ENCODE results near the gene PI4KB. TPM values are rescaled to one million over a fixed set of nuclear protein-coding genes. Genes with fewer than 3 reads are reported as not detected.

Gene PI4KB
- total and polyA plus RNA-seq, 2 of the 13 experiments (the other 11 are each of a cell fraction or from before 2014, with no cell fraction given), result 19.5 to 29.3 TPM

DNA sequence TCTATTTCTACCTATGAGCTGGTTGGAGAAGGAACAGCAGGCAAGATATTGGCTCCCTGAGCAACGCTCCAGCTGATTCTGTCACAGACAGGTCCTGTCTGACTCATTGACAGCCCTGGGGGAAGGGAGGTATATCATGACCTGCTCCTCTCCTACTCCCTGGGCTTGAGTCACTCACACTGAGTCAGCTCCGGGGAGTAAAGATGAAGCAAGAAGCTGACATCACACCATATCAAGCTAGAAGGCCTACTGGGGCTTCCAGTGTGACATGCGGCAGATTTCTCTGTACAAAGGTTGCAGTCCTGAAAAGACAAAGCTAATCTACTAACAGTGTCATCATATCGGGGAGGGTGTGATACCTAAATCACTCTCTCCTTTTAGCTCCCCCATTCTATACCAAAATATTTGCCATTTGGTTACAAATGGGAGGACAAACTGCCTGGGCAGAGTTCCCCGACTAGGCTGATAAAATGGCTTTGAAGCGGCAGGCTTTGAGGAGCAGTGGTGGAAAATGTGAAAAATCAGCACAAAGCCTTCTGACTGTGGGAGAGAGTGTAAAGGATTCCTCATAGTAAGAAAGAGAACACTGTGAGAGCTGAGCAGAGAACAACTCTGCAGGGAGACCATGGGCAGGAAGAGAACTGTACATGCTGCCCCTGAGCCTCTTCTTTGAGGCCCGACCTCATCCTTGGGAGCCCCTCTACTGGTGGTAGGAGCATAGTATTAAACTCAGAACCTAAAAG is 15.5 kb downstream of the PI4KB start (continued):
- TF ChIP-seq, protein P1, sequence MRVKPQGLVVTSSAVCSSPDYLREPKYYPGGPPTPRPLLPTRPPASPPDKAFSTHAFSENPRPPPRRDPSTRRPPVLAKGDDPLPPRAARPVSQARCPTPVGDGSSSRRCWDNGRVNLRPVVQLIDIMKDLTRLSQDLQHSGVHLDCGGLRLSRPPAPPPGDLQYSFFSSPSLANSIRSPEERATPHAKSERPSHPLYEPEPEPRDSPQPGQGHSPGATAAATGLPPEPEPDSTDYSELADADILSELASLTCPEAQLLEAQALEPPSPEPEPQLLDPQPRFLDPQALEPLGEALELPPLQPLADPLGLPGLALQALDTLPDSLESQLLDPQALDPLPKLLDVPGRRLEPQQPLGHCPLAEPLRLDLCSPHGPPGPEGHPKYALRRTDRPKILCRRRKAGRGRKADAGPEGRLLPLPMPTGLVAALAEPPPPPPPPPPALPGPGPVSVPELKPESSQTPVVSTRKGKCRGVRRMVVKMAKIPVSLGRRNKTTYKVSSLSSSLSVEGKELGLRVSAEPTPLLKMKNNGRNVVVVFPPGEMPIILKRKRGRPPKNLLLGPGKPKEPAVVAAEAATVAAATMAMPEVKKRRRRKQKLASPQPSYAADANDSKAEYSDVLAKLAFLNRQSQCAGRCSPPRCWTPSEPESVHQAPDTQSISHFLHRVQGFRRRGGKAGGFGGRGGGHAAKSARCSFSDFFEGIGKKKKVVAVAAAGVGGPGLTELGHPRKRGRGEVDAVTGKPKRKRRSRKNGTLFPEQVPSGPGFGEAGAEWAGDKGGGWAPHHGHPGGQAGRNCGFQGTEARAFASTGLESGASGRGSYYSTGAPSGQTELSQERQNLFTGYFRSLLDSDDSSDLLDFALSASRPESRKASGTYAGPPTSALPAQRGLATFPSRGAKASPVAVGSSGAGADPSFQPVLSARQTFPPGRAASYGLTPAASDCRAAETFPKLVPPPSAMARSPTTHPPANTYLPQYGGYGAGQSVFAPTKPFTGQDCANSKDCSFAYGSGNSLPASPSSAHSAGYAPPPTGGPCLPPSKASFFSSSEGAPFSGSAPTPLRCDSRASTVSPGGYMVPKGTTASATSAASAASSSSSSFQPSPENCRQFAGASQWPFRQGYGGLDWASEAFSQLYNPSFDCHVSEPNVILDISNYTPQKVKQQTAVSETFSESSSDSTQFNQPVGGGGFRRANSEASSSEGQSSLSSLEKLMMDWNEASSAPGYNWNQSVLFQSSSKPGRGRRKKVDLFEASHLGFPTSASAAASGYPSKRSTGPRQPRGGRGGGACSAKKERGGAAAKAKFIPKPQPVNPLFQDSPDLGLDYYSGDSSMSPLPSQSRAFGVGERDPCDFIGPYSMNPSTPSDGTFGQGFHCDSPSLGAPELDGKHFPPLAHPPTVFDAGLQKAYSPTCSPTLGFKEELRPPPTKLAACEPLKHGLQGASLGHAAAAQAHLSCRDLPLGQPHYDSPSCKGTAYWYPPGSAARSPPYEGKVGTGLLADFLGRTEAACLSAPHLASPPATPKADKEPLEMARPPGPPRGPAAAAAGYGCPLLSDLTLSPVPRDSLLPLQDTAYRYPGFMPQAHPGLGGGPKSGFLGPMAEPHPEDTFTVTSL (CRISPR knock-in tag; IDR thresholded peaks at IDR 0.05; ENCODE audit: borderline replicate concordance), result no peak
- TF ChIP-seq, protein P2, sequence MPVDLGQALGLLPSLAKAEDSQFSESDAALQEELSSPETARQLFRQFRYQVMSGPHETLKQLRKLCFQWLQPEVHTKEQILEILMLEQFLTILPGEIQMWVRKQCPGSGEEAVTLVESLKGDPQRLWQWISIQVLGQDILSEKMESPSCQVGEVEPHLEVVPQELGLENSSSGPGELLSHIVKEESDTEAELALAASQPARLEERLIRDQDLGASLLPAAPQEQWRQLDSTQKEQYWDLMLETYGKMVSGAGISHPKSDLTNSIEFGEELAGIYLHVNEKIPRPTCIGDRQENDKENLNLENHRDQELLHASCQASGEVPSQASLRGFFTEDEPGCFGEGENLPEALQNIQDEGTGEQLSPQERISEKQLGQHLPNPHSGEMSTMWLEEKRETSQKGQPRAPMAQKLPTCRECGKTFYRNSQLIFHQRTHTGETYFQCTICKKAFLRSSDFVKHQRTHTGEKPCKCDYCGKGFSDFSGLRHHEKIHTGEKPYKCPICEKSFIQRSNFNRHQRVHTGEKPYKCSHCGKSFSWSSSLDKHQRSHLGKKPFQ (CRISPR knock-in tag; IDR thresholded peaks at IDR 0.05; ENCODE audit: insufficient replicate concordance), result no peak
- TF ChIP-seq MXI1 (IDR thresholded peaks at IDR 0.05; ENCODE audit: borderline replicate concordance, low read depth, low read length), result peak; percentile 57; the same call in 1 of the 3 replicates
- TF ChIP-seq THYN1 (CRISPR knock-in tag; IDR thresholded peaks at IDR 0.05; ENCODE audit: borderline replicate concordance, low read depth), result no peak
- no peak for TF ChIP-seq DNMT1 (CRISPR knock-in tag; IDR thresholded peaks at IDR 0.05)
- TF ChIP-seq NR2F2 (IDR thresholded peaks at IDR 0.05; ENCODE audit: borderline replicate concordance, low read depth), result no peak
- TF ChIP-seq MAFF (IDR thresholded peaks at IDR 0.05; ENCODE audit: low read depth, low read length), result peak; percentile 25; the same call in 1 of the 2 replicates
- TF ChIP-seq ZNF335 (CRISPR knock-in tag; IDR thresholded peaks at IDR 0.05), result peak; percentile 96
- TF ChIP-seq ZNF232 (CRISPR knock-in tag; IDR thresholded peaks at IDR 0.05; ENCODE audit: borderline replicate concordance), result no peak
- TF ChIP-seq CBX5 (CRISPR knock-in tag; IDR thresholded peaks at IDR 0.05; ENCODE audit: borderline replicate concordance), result no peak
- TF ChIP-seq, protein P3, sequence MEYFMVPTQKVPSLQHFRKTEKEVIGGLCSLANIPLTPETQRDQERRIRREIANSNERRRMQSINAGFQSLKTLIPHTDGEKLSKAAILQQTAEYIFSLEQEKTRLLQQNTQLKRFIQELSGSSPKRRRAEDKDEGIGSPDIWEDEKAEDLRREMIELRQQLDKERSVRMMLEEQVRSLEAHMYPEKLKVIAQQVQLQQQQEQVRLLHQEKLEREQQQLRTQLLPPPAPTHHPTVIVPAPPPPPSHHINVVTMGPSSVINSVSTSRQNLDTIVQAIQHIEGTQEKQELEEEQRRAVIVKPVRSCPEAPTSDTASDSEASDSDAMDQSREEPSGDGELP (IDR thresholded peaks at IDR 0.05; ENCODE audit: borderline replicate concordance, low read depth), result peak; percentile 78; the same call in 1 of the 2 replicates
- peak; percentile 65 for TF ChIP-seq CEBPG (CRISPR knock-in tag; IDR thresholded peaks at IDR 0.05)
- TF ChIP-seq, protein P4, sequence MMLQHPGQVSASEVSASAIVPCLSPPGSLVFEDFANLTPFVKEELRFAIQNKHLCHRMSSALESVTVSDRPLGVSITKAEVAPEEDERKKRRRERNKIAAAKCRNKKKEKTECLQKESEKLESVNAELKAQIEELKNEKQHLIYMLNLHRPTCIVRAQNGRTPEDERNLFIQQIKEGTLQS (CRISPR knock-in tag; IDR thresholded peaks at IDR 0.05), result peak; percentile 71
- peak; percentile 78 for TF ChIP-seq SAP130 (CRISPR knock-in tag; IDR thresholded peaks at IDR 0.05; ENCODE audit: low read depth)
- TF ChIP-seq ZNF530 (CRISPR knock-in tag; IDR thresholded peaks at IDR 0.05; ENCODE audit: low read depth), result no peak
- TF ChIP-seq CREM (IDR thresholded peaks at IDR 0.05), result 0 out of 2 replicates have a peak, but pooled peaks have one; percentile 16
- TF ChIP-seq CREM (CRISPR knock-in tag; IDR thresholded peaks at IDR 0.05), result no peak
- TF ChIP-seq, protein P5, sequence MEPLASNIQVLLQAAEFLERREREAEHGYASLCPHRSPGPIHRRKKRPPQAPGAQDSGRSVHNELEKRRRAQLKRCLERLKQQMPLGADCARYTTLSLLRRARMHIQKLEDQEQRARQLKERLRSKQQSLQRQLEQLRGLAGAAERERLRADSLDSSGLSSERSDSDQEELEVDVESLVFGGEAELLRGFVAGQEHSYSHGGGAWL (CRISPR knock-in tag; IDR thresholded peaks at IDR 0.05), result no peak
- TF ChIP-seq ZNF619 (CRISPR knock-in tag; IDR thresholded peaks at IDR 0.05), result no peak
- TF ChIP-seq NFATC3 (CRISPR knock-in tag; IDR thresholded peaks at IDR 0.05), result no peak
- no peak for TF ChIP-seq ZFX (CRISPR knock-in tag; IDR thresholded peaks at IDR 0.05; ENCODE audit: low read depth)

All from HepG2 (cell line).